IMR-90 (cell line): ENCODE measurements around the gene KCNJ10. TPM values are rescaled to one million over a fixed set of nuclear protein-coding genes. Genes with fewer than 3 reads are reported as not detected.

ENCODE experiments used
- ATAC-seq: fragments of 200-7000 bp; cut with Tn5 transposase; 2 replicates; pipeline ENCODE4 v1.9.1; 2020; ENCODE audit warnings: low read depth, mild to moderate bottlenecking, moderate library complexity
- BruUV-seq: library from RNA; stranded (reverse); fragments of 400-500 nt; replicated peaks from 2 replicates; lab custom pipeline; 2021; lab: Mats Ljungman, UMichigan
- CTCF ChIA-PET: fragments of 300-600 bp; formaldehyde crosslinking; extraction: SDS; loops from one replicate; lab custom pipeline; 2021; ENCODE audit warnings: antibody characterized with exemption; lab: Yijun Ruan, JAX
- POLR2A ChIA-PET: fragments of 300-600 bp; sonication (Branson Sonifier 250); formaldehyde crosslinking; loops from one replicate; lab custom pipeline; 2022; ENCODE audit warnings: antibody characterized with exemption; ENCODE audit not compliant: unreplicated experiment; lab: Charles Lee
- DNase-seq: peaks from one replicate; pipeline ENCODE4 v3.0.0; 2013
- H2AFZ ChIP-seq: replicated peaks from 2 replicates; pipeline ENCODE3; 2013; ENCODE audit warnings: low read length, mild to moderate bottlenecking; ENCODE audit not compliant: poor library complexity
- H2AK5ac ChIP-seq: 2 replicates; pipeline ENCODE4 v1.6.1; 2013; ENCODE audit warnings: low read depth, low read length, inconsistent platforms
- H2AK9ac ChIP-seq: replicated peaks from 2 replicates; pipeline ENCODE3; 2013; ENCODE audit warnings: mild to moderate bottlenecking, low read depth, low read length, moderate library complexity; ENCODE audit not compliant: poor library complexity
- H2BK120ac ChIP-seq: 2 replicates; pipeline ENCODE4 v1.6.1; 2013; ENCODE audit warnings: low read depth, low read length, inconsistent platforms
- H2BK15ac ChIP-seq: 3 replicates; pipeline ENCODE4 v1.6.1; 2013; ENCODE audit warnings: low read depth, low read length, inconsistent platforms
- H2BK20ac ChIP-seq: 2 replicates; pipeline ENCODE4 v1.6.1; 2013; ENCODE audit warnings: low read depth, mild to moderate bottlenecking, inconsistent platforms, low read length, moderate library complexity
- H2BK5ac ChIP-seq: 2 replicates; pipeline ENCODE4 v1.6.1; 2013; ENCODE audit warnings: mild to moderate bottlenecking, low read depth, low read length, inconsistent platforms; ENCODE audit not compliant: poor library complexity, severe bottlenecking
- H3K14ac ChIP-seq: replicated peaks from 2 replicates; pipeline ENCODE4 v1.6.1; 2013; ENCODE audit warnings: low read depth, low read length, inconsistent platforms
- H3K18ac ChIP-seq: 2 replicates; pipeline ENCODE4 v1.6.1; 2013; ENCODE audit warnings: low read depth, low read length, control low read depth
- H3K23ac ChIP-seq: 2 replicates; pipeline ENCODE4 v1.6.1; 2013; ENCODE audit warnings: low read depth, low read length, inconsistent platforms
- H3K27ac ChIP-seq: 2 replicates; pipeline ENCODE4 v1.5.1; 2013; ENCODE audit warnings: mild to moderate bottlenecking, control low read depth, low read length; ENCODE audit not compliant: insufficient read depth
- H3K27me3 ChIP-seq: 2 replicates; pipeline ENCODE4 v1.6.1; 2013; ENCODE audit warnings: low read length; ENCODE audit not compliant: control insufficient read depth, insufficient read depth
- H3K36me3 ChIP-seq: 2 replicates; pipeline ENCODE4 v1.6.1; 2013; ENCODE audit warnings: low read length, mixed read lengths; ENCODE audit not compliant: control insufficient read depth, insufficient read depth
- H3K4ac ChIP-seq: 2 replicates; pipeline ENCODE4 v1.6.1; 2013; ENCODE audit warnings: low read depth, low read length, inconsistent platforms
- H3K4me1 ChIP-seq: 2 replicates; pipeline ENCODE4 v1.6.1; 2013; ENCODE audit warnings: low read length, mixed read lengths; ENCODE audit not compliant: control insufficient read depth, insufficient read depth
- H3K4me2 ChIP-seq: 2 replicates; pipeline ENCODE4 v1.6.1; 2013; ENCODE audit warnings: low read depth, mild to moderate bottlenecking, control low read depth, low read length, moderate library complexity
- H3K4me3 ChIP-seq: 2 replicates; pipeline ENCODE4 v1.5.1; 2013; ENCODE audit warnings: low read depth, mild to moderate bottlenecking, control low read depth, low read length, moderate library complexity; ENCODE audit not compliant: insufficient read depth
- H3K56ac ChIP-seq: 2 replicates; pipeline ENCODE4 v1.6.1; 2013; ENCODE audit warnings: low read length, inconsistent platforms; ENCODE audit not compliant: insufficient read depth; ENCODE audit errors: extremely low read depth
- H3K79me1 ChIP-seq, 2 experiments: 2 replicates each; pipeline ENCODE4 v1.6.1; 2013; ENCODE audit warnings: low read length in 2 of 2, inconsistent platforms in 1 of 2, low read depth in 1 of 2
- H3K9ac ChIP-seq: 2 replicates; pipeline ENCODE4 v1.6.1; 2013; ENCODE audit warnings: low read depth, low read length, control low read depth
- H3K9me1 ChIP-seq: 2 replicates; pipeline ENCODE4 v1.6.1; 2013; ENCODE audit warnings: low read length, inconsistent platforms; ENCODE audit not compliant: insufficient read depth
- H3K9me3 ChIP-seq: 2 replicates; pipeline ENCODE4 v1.6.1; 2013; ENCODE audit warnings: low read length; ENCODE audit not compliant: control insufficient read depth, insufficient read depth
- H4K20me1 ChIP-seq: 2 replicates; pipeline ENCODE4 v1.6.1; 2013; ENCODE audit warnings: low read length, inconsistent platforms; ENCODE audit not compliant: insufficient read depth
- H4K5ac ChIP-seq: 2 replicates; pipeline ENCODE4 v1.6.1; 2013; ENCODE audit warnings: mild to moderate bottlenecking, low read depth, low read length, control low read depth
- H4K8ac ChIP-seq, 2 experiments: 2 replicates each; pipeline ENCODE4 v1.6.1; 2013; ENCODE audit warnings: low read depth in 2 of 2, low read length in 2 of 2, control low read depth in 1 of 2, inconsistent platforms in 1 of 2
- H4K91ac ChIP-seq: 2 replicates; pipeline ENCODE4 v1.6.1; 2013; ENCODE audit warnings: low read depth, low read length, inconsistent platforms; ENCODE audit not compliant: insufficient read depth
- CEBPB ChIP-seq: IDR thresholded peaks from 2 replicates; pipeline ENCODE4 v1.6.1; 2012; ENCODE audit warnings: low read depth, low read length, improper control_type of control experiment
- CHD1 ChIP-seq: IDR thresholded peaks from 2 replicates; pipeline ENCODE4 v1.6.1; 2012; ENCODE audit warnings: low read depth, low read length, improper control_type of control experiment
- FOS ChIP-seq: fragments of 150-350 bp; IDR thresholded peaks from 2 replicates; pipeline ENCODE4 v1.6.1; 2016; ENCODE audit warnings: low read depth, low read length
- MAZ ChIP-seq: IDR thresholded peaks from 2 replicates; pipeline ENCODE4 v1.6.1; 2012; ENCODE audit warnings: low read depth, mild to moderate bottlenecking, low read length, improper control_type of control experiment, moderate library complexity, borderline replicate concordance
- NFE2L2 ChIP-seq: fragments of 150-350 bp; IDR thresholded peaks from 2 replicates; pipeline ENCODE4 v1.6.1; 2016; ENCODE audit warnings: low read depth, mild to moderate bottlenecking, low read length
- RAD21 ChIP-seq: IDR thresholded peaks from 2 replicates; pipeline ENCODE4 v1.6.1; 2012; ENCODE audit warnings: low read length, improper control_type of control experiment
- RFX5 ChIP-seq: IDR thresholded peaks from 2 replicates; pipeline ENCODE4 v1.8.0; 2012; ENCODE audit warnings: low read depth, mild to moderate bottlenecking, low read length, moderate library complexity
- SMC3 ChIP-seq: fragments of 150-350 bp; IDR thresholded peaks from 2 replicates; pipeline ENCODE4 v1.6.1; 2016; ENCODE audit warnings: low read depth, mild to moderate bottlenecking, antibody characterized with exemption, low read length, moderate library complexity
- WGBS, 2 experiments: methylation state at CpG; one replicate each; pipeline versions ENCODE4 v1.1.5 to v1.1.7; 2013; ENCODE audit warnings: missing lambda C conversion rate in 2 of 2; ENCODE audit not compliant: insufficient read length in 1 of 2; ENCODE audit errors: extremely low coverage in 2 of 2; 5-methylcytosine and 5-hydroxymethylcytosine counted together
- dilution Hi-C: fragments of 300-500 bp; cut with HindIII; formaldehyde crosslinking; loops from one replicate; pipeline ENCODE4 v1.14.3; 2018; ENCODE audit warnings: low sequenced_read_pairs; ENCODE audit not compliant: unreplicated experiment
- in situ Hi-C: fragments of 300-500 bp; cut with MboI; formaldehyde crosslinking; loops from 3 replicates; pipeline ENCODE4 v1.14.3; 2019; ENCODE audit warnings: low sequenced_read_pairs, inconsistent platforms, mixed read lengths
- intact Hi-C: fragments of 100-400 bp; cut with micrococcal nuclease; formaldehyde crosslinking; loops from 2 replicates; pipeline ENCODE4 v1.10.0; 2022
- polyA plus RNA-seq, 3 experiments: library from polyadenylated mRNA; depleted of rRNA; stranded (reverse); fragments of >200 nt; gene quantifications; 2 replicates each; pipeline ENCODE4 v1.2.3, GENCODE V29; 2012; ENCODE audit warnings: low replicate concordance in 1 of 3
- total RNA-seq: library from RNA; depleted of rRNA; stranded (reverse); fragments of >200 nt; gene quantifications from 2 replicates; pipeline ENCODE4 v1.2.3, GENCODE V29; 2012
- TF ChIP-seq, protein P1 (sequence below): fragments of 150-350 bp; IDR thresholded peaks from 2 replicates; pipeline ENCODE4 v1.6.1; 2016; ENCODE audit warnings: low read depth, mild to moderate bottlenecking, low read length, moderate library complexity, borderline replicate concordance

The KCNJ10 gene
- total and polyA plus RNA-seq, 2 of the 4 experiments (the other 2 are of a cell fraction), result not detected

DNA sequence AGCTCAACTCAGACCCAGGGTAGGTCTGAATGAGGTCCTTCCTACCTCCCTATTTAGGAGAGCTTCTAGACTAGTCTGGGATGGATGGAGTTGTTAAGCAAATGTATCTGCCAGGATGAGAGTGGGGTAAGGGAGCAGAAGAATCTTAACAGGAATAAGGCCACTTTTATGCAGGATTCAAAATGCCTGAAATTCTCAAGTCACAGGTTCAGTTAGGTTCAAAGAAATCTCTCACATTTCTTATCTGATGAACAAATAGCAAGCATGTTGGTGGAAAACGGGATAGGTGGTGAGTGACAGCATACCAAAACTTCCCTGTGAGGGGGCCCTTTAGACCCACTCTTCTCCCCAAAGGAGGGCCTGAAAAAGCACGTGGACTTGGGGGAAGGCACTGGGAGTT lies 118.9 kb downstream of the KCNJ10 start:
- in situ Hi-C loops (no loop called here), intact Hi-C loops (no loop called here), dilution Hi-C loops (no loop called here)
- no peak for ATAC-seq
- Histone ChIP-seq H3K27ac (no peak overlapping the region), H2AK5ac (no peak overlapping the region), H3K23ac (no peak overlapping the region), H3K18ac (no peak overlapping the region), H3K9me3 (no peaks in the 10 kb centered on the region), H3K4me2 (no peak overlapping the region), H2BK15ac (no peak overlapping the region), H4K20me1 (no peaks in the 10 kb centered on the region), H4K8ac (no peak overlapping the region), H2BK5ac (no peak overlapping the region), H2AK9ac (no peak overlapping the region), H4K91ac (no peak overlapping the region), H3K27me3 (peaks cover 13% of the 10 kb centered on the region; the same call in 1 of the 2 replicates), H3K56ac (no peak overlapping the region), H3K4me3 (no peak overlapping the region), H3K79me1 (no peaks in the 10 kb centered on the region), H4K5ac (no peak overlapping the region), H3K9ac (no peak overlapping the region), H3K4me1 (peaks cover 2% of the 10 kb centered on the region; the same call in 1 of the 2 replicates), H2AFZ (no peak overlapping the region), H3K14ac (no peak overlapping the region), H3K36me3 (no peaks in the 10 kb centered on the region), H3K9me1 (no peaks in the 10 kb centered on the region), H3K4ac (no peak overlapping the region), H2BK120ac (no peak overlapping the region), H2BK20ac (no peak overlapping the region)
- POLR2A ChIA-PET, result no interaction called here
- no TSS peak for BruUV-seq
- no peak for TF ChIP-seq RFX5
- TF ChIP-seq NFE2L2, result no peak
- no peak for TF ChIP-seq CEBPB
- no peak for TF ChIP-seq RAD21
- TF ChIP-seq MAZ, result no peak
- no peak for TF ChIP-seq SMC3
- no peak for TF ChIP-seq FOS
- TF ChIP-seq CHD1, result no peak
- TF ChIP-seq, protein P1, sequence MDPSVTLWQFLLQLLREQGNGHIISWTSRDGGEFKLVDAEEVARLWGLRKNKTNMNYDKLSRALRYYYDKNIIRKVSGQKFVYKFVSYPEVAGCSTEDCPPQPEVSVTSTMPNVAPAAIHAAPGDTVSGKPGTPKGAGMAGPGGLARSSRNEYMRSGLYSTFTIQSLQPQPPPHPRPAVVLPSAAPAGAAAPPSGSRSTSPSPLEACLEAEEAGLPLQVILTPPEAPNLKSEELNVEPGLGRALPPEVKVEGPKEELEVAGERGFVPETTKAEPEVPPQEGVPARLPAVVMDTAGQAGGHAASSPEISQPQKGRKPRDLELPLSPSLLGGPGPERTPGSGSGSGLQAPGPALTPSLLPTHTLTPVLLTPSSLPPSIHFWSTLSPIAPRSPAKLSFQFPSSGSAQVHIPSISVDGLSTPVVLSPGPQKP, result no peak
- DNase-seq, result no peak
- no CpG with 5 or more reads among the region's 2 CpGs for WGBS, 2 experiments
- CTCF ChIA-PET, result no interaction called here
